ENCODE results near the gene NOVA2.

NOVA2 gene

GRCh38 chr19:45981350-45981749, 7.7 kb upstream of the NOVA2 start:
- H3K27ac ChIP-seq (ENCODE audit: low read depth, low read length) = no peak overlapping the region
- no peaks in the 10 kb centered on the region for H3K36me3 ChIP-seq (ENCODE audit: control insufficient read depth in 5 of 5, insufficient read depth in 5 of 5, low read length in 5 of 5)
- peaks cover 0 to 8% (median 4%) of the 10 kb centered on the region in 5 donors for H3K27me3 ChIP-seq (ENCODE audit: control insufficient read depth in 5 of 5, insufficient read depth in 4 of 5, low read length in 5 of 5)
- no peak overlapping the region for H3K4me3 ChIP-seq (ENCODE audit: low read depth in 1 of 5, low read length in 5 of 5)
- no peak overlapping the region for H3K9ac ChIP-seq (ENCODE audit: low read length in 5 of 5)
- peaks cover 0 to 2% (median 0%) of the 10 kb centered on the region in 5 donors for H3K9me3 ChIP-seq (ENCODE audit: control insufficient read depth in 5 of 5, low read length in 5 of 5)
- H3K4me1 ChIP-seq (ENCODE audit: control insufficient read depth in 5 of 5, insufficient read depth in 5 of 5, low read length in 5 of 5) = no peaks in the 10 kb centered on the region

DNA sequence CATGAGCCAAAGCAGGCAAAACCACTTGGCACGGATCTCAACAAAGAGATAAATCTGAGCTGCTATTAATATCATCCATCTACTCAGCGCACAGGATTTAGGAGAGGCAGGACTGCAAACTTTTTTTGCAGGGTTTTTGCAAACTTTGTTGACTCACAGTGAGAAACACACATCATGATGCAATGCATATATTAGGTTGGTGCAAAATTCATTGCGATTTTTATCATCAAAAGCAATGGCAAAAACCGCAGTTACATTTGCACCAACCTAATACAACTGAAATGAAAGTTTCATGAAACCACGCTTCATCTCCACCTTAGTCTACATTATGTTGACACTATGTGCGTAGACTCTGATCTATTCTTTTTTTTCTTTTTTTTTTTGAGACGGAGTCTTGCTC, 4.5 kb upstream of the NOVA2 start:
- H3K27me3 ChIP-seq (ENCODE audit: control insufficient read depth in 5 of 5, insufficient read depth in 4 of 5, low read length in 5 of 5) = peaks cover 12 to 24% (median 16%) of the 10 kb centered on the region in 5 donors
- H3K27ac ChIP-seq (ENCODE audit: low read depth, low read length) = no peak overlapping the region
- no peaks in the 10 kb centered on the region for H3K36me3 ChIP-seq (ENCODE audit: control insufficient read depth in 5 of 5, insufficient read depth in 5 of 5, low read length in 5 of 5)
- H3K4me3 ChIP-seq (ENCODE audit: low read depth in 1 of 5, low read length in 5 of 5) = no peak overlapping the region
- H3K9ac ChIP-seq (ENCODE audit: low read length in 5 of 5) = no peak overlapping the region
- H3K9me3 ChIP-seq (ENCODE audit: control insufficient read depth in 5 of 5, low read length in 5 of 5) = no peaks in the 10 kb centered on the region
- H3K4me1 ChIP-seq (ENCODE audit: control insufficient read depth in 5 of 5, insufficient read depth in 5 of 5, low read length in 5 of 5) = no peaks in the 10 kb centered on the region

DNA sequence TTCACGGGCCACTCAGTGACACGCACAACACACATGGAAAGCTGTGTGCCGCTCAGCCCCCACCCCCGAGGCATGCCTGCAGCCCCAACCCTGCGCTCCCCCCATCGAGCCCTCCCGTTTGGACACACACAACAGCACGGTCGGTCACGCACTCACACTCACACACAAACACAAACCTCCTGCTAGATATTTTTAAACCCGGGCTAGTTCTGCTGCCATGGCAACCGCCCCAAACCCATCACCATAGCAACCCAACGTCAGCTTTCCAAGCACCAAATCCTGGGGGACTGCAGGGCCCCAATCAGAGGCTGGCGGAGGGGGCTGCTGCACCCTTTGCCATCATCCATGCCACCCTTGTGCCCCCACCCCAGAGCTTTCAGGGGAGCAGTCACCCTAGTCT, 2.5 kb upstream of the NOVA2 start:
- peaks cover 28 to 40% (median 29%) of the 10 kb centered on the region in 5 donors for H3K27me3 ChIP-seq (ENCODE audit: control insufficient read depth in 5 of 5, insufficient read depth in 4 of 5, low read length in 5 of 5)
- no peaks in the 10 kb centered on the region for H3K36me3 ChIP-seq (ENCODE audit: control insufficient read depth in 5 of 5, insufficient read depth in 5 of 5, low read length in 5 of 5)
- peaks cover 2 to 16% (median 11%) of the 10 kb centered on the region in 5 donors for H3K4me1 ChIP-seq (ENCODE audit: control insufficient read depth in 5 of 5, insufficient read depth in 5 of 5, low read length in 5 of 5)
- no peak overlapping the region for H3K9ac ChIP-seq (ENCODE audit: low read length in 5 of 5)
- H3K4me3 ChIP-seq (ENCODE audit: low read depth in 1 of 5, low read length in 5 of 5) = no peak overlapping the region
- H3K27ac ChIP-seq (ENCODE audit: low read depth, low read length) = no peak overlapping the region
- H3K9me3 ChIP-seq (ENCODE audit: control insufficient read depth in 5 of 5, low read length in 5 of 5) = no peaks in the 10 kb centered on the region

DNA sequence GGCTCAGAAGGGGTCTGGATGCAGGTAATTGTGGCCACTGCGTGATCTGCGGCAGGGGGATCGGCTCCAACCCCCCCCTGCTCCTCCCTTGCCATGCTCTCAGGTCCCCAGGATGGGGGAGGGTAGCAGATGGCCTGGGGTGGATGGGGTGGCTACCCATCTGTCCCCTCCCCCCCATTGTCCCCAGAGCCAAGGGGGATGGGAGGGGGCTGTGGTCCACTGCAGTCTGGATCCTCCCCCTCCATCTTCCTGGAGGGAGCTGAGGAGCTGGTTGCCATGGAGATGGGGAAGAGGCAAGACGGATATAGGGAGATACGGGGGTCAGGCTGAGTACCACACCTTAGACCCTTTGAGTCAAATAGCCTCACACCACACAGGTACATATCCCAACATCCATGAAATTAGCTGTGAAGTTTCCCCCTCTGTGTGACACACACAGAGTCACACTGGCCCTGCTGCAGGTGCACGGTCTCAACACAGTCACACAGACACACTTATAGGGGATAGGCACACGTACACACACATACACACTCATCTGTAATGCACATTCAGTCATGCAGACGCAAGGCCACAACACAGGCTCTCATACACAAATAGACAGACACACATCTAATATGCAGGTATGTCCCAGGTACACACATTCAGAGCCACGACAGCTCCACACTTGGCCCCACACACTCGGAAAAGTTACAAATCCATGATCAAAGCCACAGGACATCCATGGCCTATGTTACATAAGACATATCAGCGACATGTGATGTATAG, 1.8 kb upstream of the NOVA2 start:
- Histone ChIP-seq H3K4me3 (ENCODE audit: low read depth in 1 of 5, low read length in 5 of 5) (no peak overlapping the region), H3K27me3 (ENCODE audit: control insufficient read depth in 5 of 5, insufficient read depth in 4 of 5, low read length in 5 of 5) (peaks cover 32 to 47% (median 34%) of the 10 kb centered on the region in 5 donors), H3K9me3 (ENCODE audit: control insufficient read depth in 5 of 5, low read length in 5 of 5) (no peaks in the 10 kb centered on the region), H3K9ac (ENCODE audit: low read length in 5 of 5) (no peak overlapping the region), H3K27ac (ENCODE audit: low read depth, low read length) (no peak overlapping the region), H3K4me1 (ENCODE audit: control insufficient read depth in 5 of 5, insufficient read depth in 5 of 5, low read length in 5 of 5) (peaks cover 2 to 23% (median 18%) of the 10 kb centered on the region in 5 donors), H3K36me3 (ENCODE audit: control insufficient read depth in 5 of 5, insufficient read depth in 5 of 5, low read length in 5 of 5) (no peaks in the 10 kb centered on the region)

- H3K36me3 ChIP-seq (ENCODE audit: control insufficient read depth in 5 of 5, insufficient read depth in 5 of 5, low read length in 5 of 5) = peaks cover 0 to 3% (median 0%) of the 10 kb centered on the region in 5 donors
- peaks cover 2 to 33% (median 19%) of the 10 kb centered on the region in 5 donors for H3K4me1 ChIP-seq (ENCODE audit: control insufficient read depth in 5 of 5, insufficient read depth in 5 of 5, low read length in 5 of 5)
- peak overlapping the region; percentile 77 for H3K27ac ChIP-seq (ENCODE audit: low read depth, low read length)
- H3K27me3 ChIP-seq (ENCODE audit: control insufficient read depth in 5 of 5, insufficient read depth in 4 of 5, low read length in 5 of 5) = peaks cover 34 to 44% (median 38%) of the 10 kb centered on the region in 5 donors
- peak overlapping the region in 1 of 5 donors; percentile 79 for H3K9ac ChIP-seq (ENCODE audit: low read length in 5 of 5)
- no peaks in the 10 kb centered on the region for H3K9me3 ChIP-seq (ENCODE audit: control insufficient read depth in 5 of 5, low read length in 5 of 5)
- H3K4me3 ChIP-seq (ENCODE audit: low read depth in 1 of 5, low read length in 5 of 5) = peak overlapping the region in 4 of 5 donors; percentile 47 to 84 (median 62)
Measured at GRCh38 chr19:45972947-45973540, 621 bp downstream of the NOVA2 start.

DNA sequence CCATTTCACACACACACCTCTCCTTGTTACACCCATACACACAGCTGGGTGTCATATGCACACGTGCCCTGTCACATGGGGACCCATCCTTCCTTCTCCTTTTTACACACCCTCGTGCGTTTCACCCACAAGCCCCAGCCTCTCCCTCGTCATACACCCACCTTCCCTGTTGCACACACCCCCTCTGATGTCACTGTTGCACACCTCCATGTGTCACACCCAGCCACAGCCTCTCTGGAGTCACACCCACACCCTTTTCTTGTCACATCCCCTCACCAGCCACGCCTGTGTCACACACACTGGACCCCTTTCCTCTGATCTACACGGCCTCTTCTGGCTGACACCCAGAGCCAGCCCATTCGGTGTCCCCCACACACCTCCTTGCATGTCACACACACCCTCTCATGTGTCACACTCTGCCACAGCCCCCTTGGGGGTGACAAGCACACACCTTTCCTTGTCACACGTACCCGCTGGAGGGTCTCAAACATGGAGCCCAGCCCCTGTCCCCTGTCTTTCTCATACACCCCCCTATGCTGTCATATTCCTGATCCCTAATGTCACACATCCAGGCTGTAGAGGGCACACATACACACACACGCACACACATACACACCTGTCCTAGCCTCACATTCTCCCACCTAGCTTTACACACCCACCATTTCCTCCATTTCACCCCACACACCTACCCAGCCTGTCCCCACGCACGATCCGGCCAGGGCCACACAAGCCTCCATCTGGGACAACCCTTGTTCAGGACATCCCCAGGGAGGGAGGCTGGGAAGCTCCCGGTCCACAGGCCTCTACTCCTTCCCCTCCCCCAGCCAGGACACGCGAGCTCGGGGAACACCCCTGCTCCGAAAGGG, 1.4 kb downstream of the NOVA2 start:
- Histone ChIP-seq H3K27ac (ENCODE audit: low read depth, low read length) (peak overlapping the region; percentile 77), H3K9ac (ENCODE audit: low read length in 5 of 5) (peak overlapping the region in 3 of 5 donors; percentile 3 to 79 (median 16)), H3K36me3 (ENCODE audit: control insufficient read depth in 5 of 5, insufficient read depth in 5 of 5, low read length in 5 of 5) (peaks cover 0 to 3% (median 0%) of the 10 kb centered on the region in 5 donors), H3K9me3 (ENCODE audit: control insufficient read depth in 5 of 5, low read length in 5 of 5) (no peaks in the 10 kb centered on the region), H3K4me1 (ENCODE audit: control insufficient read depth in 5 of 5, insufficient read depth in 5 of 5, low read length in 5 of 5) (peaks cover 2 to 33% (median 19%) of the 10 kb centered on the region in 5 donors), H3K27me3 (ENCODE audit: control insufficient read depth in 5 of 5, insufficient read depth in 4 of 5, low read length in 5 of 5) (peaks cover 32 to 46% (median 35%) of the 10 kb centered on the region in 5 donors), H3K4me3 (ENCODE audit: low read depth in 1 of 5, low read length in 5 of 5) (peak overlapping the region; percentile 33 to 84 (median 61))

DNA sequence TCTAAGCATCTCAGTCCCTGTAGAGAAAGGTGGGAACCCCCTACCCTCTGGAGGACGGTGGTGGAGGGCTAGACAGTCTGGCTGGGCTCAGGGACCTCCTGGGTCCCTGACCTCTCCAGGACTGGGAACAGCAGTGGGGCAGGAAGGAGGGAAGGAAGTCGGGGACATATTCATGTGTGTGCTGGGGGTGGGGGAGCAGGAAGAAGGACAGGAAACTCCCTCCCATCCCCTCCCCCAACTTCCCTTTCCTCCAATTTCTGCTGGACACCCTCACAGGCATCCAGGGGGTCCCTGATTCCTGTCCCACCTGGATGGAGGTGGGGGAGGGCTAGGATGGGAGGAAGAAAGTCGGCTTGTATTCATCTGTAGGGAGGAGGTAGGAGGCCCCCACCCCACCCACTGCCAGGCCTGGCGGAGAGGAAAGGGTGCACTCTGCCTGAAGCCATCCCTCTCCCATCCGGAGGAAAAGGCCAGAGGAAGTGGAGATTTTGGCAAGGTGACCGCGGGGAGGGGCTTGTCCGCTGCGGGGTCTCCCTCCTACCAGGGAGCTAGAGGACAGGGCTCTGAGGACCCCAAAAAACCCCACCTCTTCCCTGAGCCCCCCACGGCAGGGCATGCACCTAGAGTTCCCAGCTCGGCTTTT, 2.3 kb downstream of the NOVA2 start:
- no peaks in the 10 kb centered on the region for H3K9me3 ChIP-seq (ENCODE audit: control insufficient read depth in 5 of 5, low read length in 5 of 5)
- H3K4me1 ChIP-seq (ENCODE audit: control insufficient read depth in 5 of 5, insufficient read depth in 5 of 5, low read length in 5 of 5) = peaks cover 2 to 33% (median 19%) of the 10 kb centered on the region in 5 donors
- peaks cover 0 to 5% (median 0%) of the 10 kb centered on the region in 5 donors for H3K36me3 ChIP-seq (ENCODE audit: control insufficient read depth in 5 of 5, insufficient read depth in 5 of 5, low read length in 5 of 5)
- peak overlapping the region; percentile 77 for H3K27ac ChIP-seq (ENCODE audit: low read depth, low read length)
- peaks cover 34 to 49% (median 38%) of the 10 kb centered on the region in 5 donors for H3K27me3 ChIP-seq (ENCODE audit: control insufficient read depth in 5 of 5, insufficient read depth in 4 of 5, low read length in 5 of 5)
- peak overlapping the region in 4 of 5 donors; percentile 47 to 84 (median 62) for H3K4me3 ChIP-seq (ENCODE audit: low read depth in 1 of 5, low read length in 5 of 5)
- H3K9ac ChIP-seq (ENCODE audit: low read length in 5 of 5) = peak overlapping the region in 2 of 5 donors; percentile 3 to 79

DNA sequence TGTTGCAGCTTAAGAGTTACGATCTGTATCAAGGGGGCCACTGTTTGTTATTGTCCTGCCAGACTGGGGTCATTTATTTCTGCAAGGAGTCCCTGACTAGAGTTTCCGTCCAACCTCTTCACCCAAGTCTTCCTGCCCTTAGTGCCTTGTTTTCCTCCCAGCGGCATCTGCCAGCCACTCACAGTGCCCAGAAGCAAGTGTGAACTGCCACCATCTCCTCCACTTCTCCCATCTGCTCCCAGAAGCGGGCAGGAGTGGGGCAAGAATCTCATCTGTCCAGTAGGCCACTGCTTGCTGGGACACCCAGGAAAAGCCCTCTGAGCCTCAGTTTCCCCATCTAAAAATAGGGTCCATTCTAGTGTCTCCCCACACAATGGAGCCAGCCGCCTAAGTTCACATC, 4.0 kb downstream of the NOVA2 start:
- H3K4me3 ChIP-seq (ENCODE audit: low read depth in 1 of 5, low read length in 5 of 5) = no peak overlapping the region
- peaks cover 2 to 33% (median 19%) of the 10 kb centered on the region in 5 donors for H3K4me1 ChIP-seq (ENCODE audit: control insufficient read depth in 5 of 5, insufficient read depth in 5 of 5, low read length in 5 of 5)
- peaks cover 24 to 44% (median 28%) of the 10 kb centered on the region in 5 donors for H3K27me3 ChIP-seq (ENCODE audit: control insufficient read depth in 5 of 5, insufficient read depth in 4 of 5, low read length in 5 of 5)
- no peak overlapping the region for H3K9ac ChIP-seq (ENCODE audit: low read length in 5 of 5)
- peak overlapping the region; percentile 18 for H3K27ac ChIP-seq (ENCODE audit: low read depth, low read length)
- H3K36me3 ChIP-seq (ENCODE audit: control insufficient read depth in 5 of 5, insufficient read depth in 5 of 5, low read length in 5 of 5) = peaks cover 0 to 5% (median 0%) of the 10 kb centered on the region in 5 donors
- H3K9me3 ChIP-seq (ENCODE audit: control insufficient read depth in 5 of 5, low read length in 5 of 5) = no peaks in the 10 kb centered on the region

GRCh38 chr19:45968626-45969025, 5.0 kb downstream of the NOVA2 start:
- H3K36me3 ChIP-seq (ENCODE audit: control insufficient read depth in 5 of 5, insufficient read depth in 5 of 5, low read length in 5 of 5) = peaks cover 0 to 5% (median 0%) of the 10 kb centered on the region in 5 donors
- no peak overlapping the region for H3K9ac ChIP-seq (ENCODE audit: low read length in 5 of 5)
- H3K27ac ChIP-seq (ENCODE audit: low read depth, low read length) = no peak overlapping the region

More at GRCh38 chr19:45968626-45969025, 5.0 kb downstream of the NOVA2 start:
- no peaks in the 10 kb centered on the region for H3K9me3 ChIP-seq (ENCODE audit: control insufficient read depth in 5 of 5, low read length in 5 of 5)
- H3K4me1 ChIP-seq (ENCODE audit: control insufficient read depth in 5 of 5, insufficient read depth in 5 of 5, low read length in 5 of 5) = peaks cover 2 to 36% (median 19%) of the 10 kb centered on the region in 5 donors
- H3K27me3 ChIP-seq (ENCODE audit: control insufficient read depth in 5 of 5, insufficient read depth in 4 of 5, low read length in 5 of 5) = peaks cover 23 to 40% (median 24%) of the 10 kb centered on the region in 5 donors
- H3K4me3 ChIP-seq (ENCODE audit: low read depth in 1 of 5, low read length in 5 of 5) = no peak overlapping the region
